Heart left ventricle (tissue), 16 donors: ENCODE data around the gene CEBPZOS. TPM values are rescaled to one million over a fixed set of nuclear protein-coding genes. Genes with fewer than 3 reads are reported as not detected.

Source experiments
- ATAC-seq, 4 donors: fragments of 200-7000 bp; cut with Tn5 transposase; one replicate each; pipeline ENCODE4 v1.9.1; 2020 to 2022; ENCODE audit warnings: moderate library complexity in 4 of 4, mild to moderate bottlenecking in 3 of 4, moderate number of reproducible peaks in 1 of 4
- DNase-seq, 5 donors: peaks; one replicate each; pipeline ENCODE4 v3.0.0-alpha.2; 2020
- H3K27ac ChIP-seq, 12 donors: fragments of 200-600 bp; sonication (generic) in 4 of 12; one replicate each; pipeline versions ENCODE4 v1.5.0 to v1.8.0; 2016 to 2022; ENCODE audit warnings: mild to moderate bottlenecking in 2 of 12
- H3K27me3 ChIP-seq, 9 donors: fragments of 200-600 bp; sonication (generic) in 2 of 9; one replicate each; pipeline versions ENCODE4 v1.5.1 to v1.8.0; 2016 to 2022; ENCODE audit warnings: mild to moderate bottlenecking in 3 of 9
- H3K36me3 ChIP-seq, 9 donors: fragments of 200-600 bp; sonication (generic) in 2 of 9; one replicate each; pipeline versions ENCODE4 v1.5.0 to v1.8.0; 2018 to 2022; ENCODE audit warnings: mild to moderate bottlenecking in 2 of 9
- H3K4me1 ChIP-seq, 12 donors: fragments of 200-600 bp; sonication (generic) in 4 of 12; one replicate each; pipeline versions ENCODE4 v1.5.0 to v1.8.0; 2016 to 2022; ENCODE audit warnings: mild to moderate bottlenecking in 3 of 12
- H3K4me3 ChIP-seq, 12 donors: fragments of 200-600 bp; sonication (generic) in 4 of 12; one replicate each; pipeline versions ENCODE4 v1.5.0 to v1.8.0; 2017 to 2022; ENCODE audit warnings: mild to moderate bottlenecking in 9 of 12, moderate library complexity in 4 of 12
- H3K9me3 ChIP-seq, 12 donors: fragments of 200-600 bp; sonication (generic) in 4 of 12; one replicate each; pipeline versions ENCODE4 v1.5.0 to v1.8.0; 2016 to 2022; ENCODE audit warnings: mild to moderate bottlenecking in 1 of 12
- POLR2A ChIP-seq, 2 donors: fragments of 450-650 bp; IDR thresholded peaks; one replicate each; pipeline ENCODE4 v1.6.1; 2017; ENCODE audit warnings: antibody characterized with exemption in 2 of 2, mild to moderate bottlenecking in 2 of 2, moderate library complexity in 2 of 2
- WGBS, 4 donors: extraction: QIAGEN DNeasy Blood & Tissue Kit in 2 of 4; methylation state at CpG; one replicate each; pipeline versions ENCODE4 v1.1.5 to v1.1.7; 2013 to 2018; 5-methylcytosine and 5-hydroxymethylcytosine counted together
- intact Hi-C, 10 donors: fragments of 100-400 bp; cut with DNase I; formaldehyde crosslinking; loops; one replicate each; pipeline versions ENCODE4 v1.11.1 to v1.14.2; 2022
- long read RNA-seq, 3 donors: library from polyadenylated mRNA; unstranded; transcript quantifications; one replicate each; pipeline ENCODE4 v2.0.0, GENCODE V29; 2020 to 2021
- polyA plus RNA-seq, 2 donors: library from polyadenylated mRNA; stranded (reverse); fragments of 200-250 nt; gene quantifications; one replicate each; pipeline ENCODE4 v1.2.3, GENCODE V29; 2013
- total RNA-seq, 9 donors: library from RNA; depleted of rRNA in 2 of 9; stranded (reverse); fragments of >200 nt in 2 of 9; fragmentation: NEBNext Ultra II Directional in 3 of 9; extraction: Animal tissue kit (Norgen Biotek cat#: 25700) in 3 of 9; gene quantifications; one replicate each; pipeline versions ENCODE4 v1.1.0 to v1.2.4, GENCODE V29; 2016 to 2023
- TF ChIP-seq, protein P1 (sequence below), 12 donors: fragments of 200-600 bp; sonication (generic) in 4 of 12; IDR thresholded peaks; one replicate each; pipeline versions ENCODE4 v1.5.0 to v1.8.0; 2018 to 2022; ENCODE audit warnings: antibody characterized with exemption in 12 of 12, mild to moderate bottlenecking in 5 of 12
- donor health status: ischemic (EF 13 %, LVEDD 7.1; RV severe dilation, severe dysfunction).
- donor health status: healthy with polysubstance abuse.
- donor health status: DM: no; HTN: yes; CAD: no.
- donor health status: DM: no; HTN: no; CAD: no.
- donor health status: ischemic (EF 25% LVEDD 6.9; RV normal size, moderate dysfunction).
- donor health status: ischemic (EF 25% LVEDD 5.7; RV mildly dilated, moderate dysfunction).
- donor health status: healthy.
- donor health status: DM: yes; HTN: yes; CAD: no.
- donor health status: ischemic (EF 35%, LVEDD 5.7; RV mildly dilated, moderate dysfunction).
- donor health status: nonischemic (EF 11% LVEDD 7.7; RV severe dilation, severe dysfunction).
- donor health status: DM: yes; HTN: yes; CAD: no.
- donor health status: PGD.
- donor health status: ischemic (EF 29% LVEDD 5.4; RV normal size, mild dysfunction).
- donor health status: nonischemic (EF 23%, LVEDD 6.1; RV moderate dilation, normal function).

Gene CEBPZOS
- total RNA-seq (10 to 100 TPM; 32.1 to 64.1 (median 54.2) TPM), polyA plus RNA-seq (100 to 1,000 TPM in 1 of 2 donors, 10 to 100 TPM in 1; 35.1 to 118 TPM)
- long read RNA-seq, donor 1, transcript CEBPZOS-204 (5 exons, 3,158 nt): major isoform, 18 of 29 reads
- long read RNA-seq, donor 1, partial matches to known transcripts: 2 of 29 reads
- long read RNA-seq, donor 1, other reads (novel, unspliced or antisense): 8 of 29 reads
- long read RNA-seq, donor 2, transcript CEBPZOS-204 (5 exons, 3,158 nt): major isoform, 9 of 15 reads
- long read RNA-seq, donor 2, partial matches to known transcripts: 0 of 15 reads
- long read RNA-seq, donor 2, other reads (novel, unspliced or antisense): 5 of 15 reads
- long read RNA-seq, donor 3, transcript CEBPZOS-204 (5 exons, 3,158 nt): major isoform, 7 of 23 reads
- long read RNA-seq, donor 3, partial matches to known transcripts: 0 of 23 reads
- long read RNA-seq, donor 3, other reads (novel, unspliced or antisense): 13 of 23 reads

GRCh38 chr2:37196320-37197195, at the start of gene CEBPZOS:
TSS of gene CEBPZOS (plus strand) at chr2:37196496. CDS start at chr2:37199705, 3,209 bp downstream.
- TF ChIP-seq, protein P1, sequence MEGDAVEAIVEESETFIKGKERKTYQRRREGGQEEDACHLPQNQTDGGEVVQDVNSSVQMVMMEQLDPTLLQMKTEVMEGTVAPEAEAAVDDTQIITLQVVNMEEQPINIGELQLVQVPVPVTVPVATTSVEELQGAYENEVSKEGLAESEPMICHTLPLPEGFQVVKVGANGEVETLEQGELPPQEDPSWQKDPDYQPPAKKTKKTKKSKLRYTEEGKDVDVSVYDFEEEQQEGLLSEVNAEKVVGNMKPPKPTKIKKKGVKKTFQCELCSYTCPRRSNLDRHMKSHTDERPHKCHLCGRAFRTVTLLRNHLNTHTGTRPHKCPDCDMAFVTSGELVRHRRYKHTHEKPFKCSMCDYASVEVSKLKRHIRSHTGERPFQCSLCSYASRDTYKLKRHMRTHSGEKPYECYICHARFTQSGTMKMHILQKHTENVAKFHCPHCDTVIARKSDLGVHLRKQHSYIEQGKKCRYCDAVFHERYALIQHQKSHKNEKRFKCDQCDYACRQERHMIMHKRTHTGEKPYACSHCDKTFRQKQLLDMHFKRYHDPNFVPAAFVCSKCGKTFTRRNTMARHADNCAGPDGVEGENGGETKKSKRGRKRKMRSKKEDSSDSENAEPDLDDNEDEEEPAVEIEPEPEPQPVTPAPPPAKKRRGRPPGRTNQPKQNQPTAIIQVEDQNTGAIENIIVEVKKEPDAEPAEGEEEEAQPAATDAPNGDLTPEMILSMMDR (IDR thresholded peaks at IDR 0.05): peak in 1 of 12 donors; percentile 7
- peak; percentile 35 to 75 for TF ChIP-seq POLR2A (IDR thresholded peaks at IDR 0.05)
- Histone ChIP-seq H3K4me3 (peak within 1 kb of the TSS; percentile 57 to 97 (median 88)), H3K9me3 (no peaks in the 10 kb centered on the region), H3K4me1 (peaks cover 0 to 27% (median 12%) of the 10 kb centered on the region in 12 donors), H3K36me3 (peaks cover 0 to 22% (median 13%) of the 10 kb centered on the region in 9 donors), H3K27ac (peak within 1 kb of the TSS; percentile 37 to 93 (median 88)), H3K27me3 (no peaks in the 10 kb centered on the region)
- WGBS, 4 donors: 0 to 2% (median 0%) methylated on average over 29 to 72 of the region's 72 CpGs
- peak; percentile 75 to 96 (median 94) for ATAC-seq
- peak; percentile 83 to 92 (median 83) for DNase-seq
- intact Hi-C loops: loop anchor here in 1 of 10 donors (5.0 kb wide), 1 partner anchor 36 kb away; the partner anchor contains the start of genes CEBPZ and NDUFAF7

DNA sequence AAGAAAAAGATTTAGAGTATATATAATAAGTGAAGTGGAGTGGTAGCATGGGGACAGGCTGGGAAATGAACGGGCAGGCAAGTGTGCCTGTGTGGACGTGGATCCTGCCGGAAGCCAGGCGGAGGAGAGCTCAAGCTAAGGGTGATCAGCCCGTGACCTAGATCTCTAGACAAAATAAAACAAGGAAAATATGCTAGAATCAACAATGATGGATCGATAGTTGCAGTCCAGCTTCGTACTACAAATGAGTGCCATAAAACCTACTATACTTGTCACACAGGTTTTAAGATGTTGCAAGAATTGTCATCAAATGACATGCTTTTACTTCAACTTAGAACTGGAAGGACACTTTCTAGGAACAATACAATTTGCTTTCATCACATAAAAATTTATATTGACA, 48.0 kb upstream of the CEBPZOS start:
- no peak for ATAC-seq
- no peak for DNase-seq
- peaks cover 0 to 70% (median 58%) of the 10 kb centered on the region in 9 donors for H3K36me3 ChIP-seq
- no peak overlapping the region for H3K4me3 ChIP-seq
- WGBS, 4 donors: 95 to 98% (median 96%) methylated on average over 7 of the region's 7 CpGs
- H3K4me1 ChIP-seq: peaks cover 0 to 22% (median 0%) of the 10 kb centered on the region in 12 donors
- no peak overlapping the region for H3K27ac ChIP-seq
- intact Hi-C loops: no loop called here
- no peaks in the 10 kb centered on the region for H3K9me3 ChIP-seq
- TF ChIP-seq, protein P1 (IDR thresholded peaks at IDR 0.05): no peak
- TF ChIP-seq POLR2A (IDR thresholded peaks at IDR 0.05): no peak
- H3K27me3 ChIP-seq: no peaks in the 10 kb centered on the region

DNA sequence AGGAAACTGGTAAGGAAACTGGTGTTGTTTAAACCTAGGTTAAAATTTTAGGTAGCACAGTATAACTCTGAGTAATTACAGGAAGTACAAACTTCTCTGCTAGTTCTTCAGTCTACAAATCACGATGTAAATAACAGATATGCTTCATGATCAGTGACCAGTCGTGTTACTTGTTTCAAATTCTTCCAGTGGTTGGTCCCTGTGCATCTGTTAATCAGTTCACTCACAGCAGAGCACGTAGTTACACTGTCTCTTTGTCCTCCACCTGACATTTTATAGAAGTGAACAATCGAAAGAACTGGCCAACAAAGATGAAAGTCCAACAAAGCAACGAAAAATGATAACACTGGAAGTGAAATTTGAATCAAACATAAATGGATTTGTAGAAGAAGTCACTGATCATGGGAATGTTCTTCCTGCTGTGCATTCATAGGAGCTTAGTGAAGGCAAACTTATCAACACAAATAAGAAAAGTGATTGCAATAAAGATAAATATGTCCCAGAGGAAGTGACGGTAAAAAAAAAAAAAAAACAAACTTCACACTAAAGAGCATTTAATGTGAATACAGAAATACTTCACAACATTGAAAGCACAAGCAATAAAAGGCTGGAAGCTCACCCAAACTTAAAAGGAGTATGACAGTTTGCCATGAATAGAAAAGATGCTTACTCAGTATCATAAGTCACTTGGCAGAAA, 46.5 kb upstream of the CEBPZOS start:
- TF ChIP-seq, protein P1 (IDR thresholded peaks at IDR 0.05): no peak
- no peak for TF ChIP-seq POLR2A (IDR thresholded peaks at IDR 0.05)
- H3K4me1 ChIP-seq: peaks cover 0 to 23% (median 0%) of the 10 kb centered on the region in 12 donors
- H3K27me3 ChIP-seq: no peaks in the 10 kb centered on the region
- H3K4me3 ChIP-seq: no peak overlapping the region
- no peak for DNase-seq
- H3K9me3 ChIP-seq: no peaks in the 10 kb centered on the region
- H3K36me3 ChIP-seq: peaks cover 0 to 62% (median 43%) of the 10 kb centered on the region in 9 donors
- H3K27ac ChIP-seq: peak overlapping the region in 1 of 12 donors; percentile 12
- intact Hi-C loops: loop anchor here in 1 of 10 donors (10.0 kb wide), 1 partner anchor 725 kb away; no protein-coding TSS in a partner anchor
- no peak for ATAC-seq
- 44 to 54% (median 48%) methylated on average over 6 of the region's 6 CpGs for WGBS, 4 donors
